Tibial artery (tissue), 4 donors: ENCODE measurements around the gene GAS7.

ENCODE experiments used
- DNase-seq, 2 donors: peaks; one replicate each; pipeline ENCODE4 v3.0.0-alpha.2; 2019
- H3K27ac ChIP-seq, 2 donors: fragments of 200-600 bp; sonication (generic) in 1 of 2; 1 replicate in 1 of 2; 2 replicates in 1 of 2; pipeline ENCODE4 v1.5.1; 2018 to 2019; ENCODE audit warnings: mild to moderate bottlenecking in 1 of 2
- H3K27me3 ChIP-seq, 2 donors: fragments of 200-600 bp; sonication (generic) in 1 of 2; one replicate each; pipeline versions ENCODE4 v1.5.1 to v1.6.0; 2016 to 2019
- H3K36me3 ChIP-seq, 3 donors: fragments of 200-600 bp; sonication (generic) in 2 of 3; one replicate each; pipeline ENCODE4 v1.5.1; 2016 to 2019; ENCODE audit warnings: mild to moderate bottlenecking in 2 of 3
- H3K4me1 ChIP-seq, 4 donors: fragments of 200-600 bp; sonication (generic) in 2 of 4; 1 replicate in 3 of 4; 2 replicates in 1 of 4; pipeline ENCODE4 v1.5.1; 2016 to 2019
- H3K4me3 ChIP-seq, 2 donors: fragments of 200-600 bp; sonication (generic) in 1 of 2; 1 replicate in 1 of 2; 2 replicates in 1 of 2; pipeline ENCODE4 v1.5.1; 2018 to 2019; ENCODE audit warnings: mild to moderate bottlenecking in 2 of 2
- H3K9me3 ChIP-seq, 3 donors: fragments of 200-600 bp; sonication (generic) in 1 of 3; one replicate each; pipeline ENCODE4 v1.5.1; 2016 to 2019
- intact Hi-C: fragments of 100-400 bp; cut with DNase I; formaldehyde crosslinking; loops from one replicate; pipeline ENCODE4 v1.15.0; 2023; ENCODE audit warnings: low total_unique reads
- TF ChIP-seq, protein P1 (sequence below), 2 experiments: fragments of 200-600 bp in 1 of 2; fragments of 450-650 bp in 1 of 2; IDR thresholded peaks; one replicate each; pipeline ENCODE4 v1.5.1; 2017 to 2019; ENCODE audit warnings: antibody characterized with exemption in 2 of 2, mild to moderate bottlenecking in 1 of 2, moderate library complexity in 1 of 2

GAS7 gene

DNA sequence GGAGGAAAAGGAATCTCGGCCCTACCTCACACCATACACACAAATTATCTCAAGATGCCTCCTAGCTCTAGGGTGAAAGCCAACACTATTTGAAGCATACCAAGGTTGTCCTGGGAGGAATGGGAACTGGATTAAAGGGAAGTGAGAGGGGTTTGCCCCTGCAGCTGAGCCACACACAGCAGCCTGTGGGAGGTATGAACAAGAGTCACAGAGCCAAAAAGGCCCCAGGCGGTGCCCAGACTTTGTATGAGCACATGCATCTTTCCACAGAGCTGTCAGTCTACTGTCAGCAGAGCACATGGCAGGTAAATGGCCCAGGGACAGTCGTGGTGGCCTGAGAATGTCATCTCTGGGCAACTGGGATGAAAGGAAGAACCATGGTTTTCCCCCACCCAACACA is 262.3 kb downstream of the GAS7 start:
- peaks cover 0 to 13% (median 5%) of the 10 kb centered on the region in 4 donors for H3K4me1 ChIP-seq
- H3K27me3 ChIP-seq: peaks cover 0 to 9% of the 10 kb centered on the region in 2 donors
- TF ChIP-seq, protein P1, sequence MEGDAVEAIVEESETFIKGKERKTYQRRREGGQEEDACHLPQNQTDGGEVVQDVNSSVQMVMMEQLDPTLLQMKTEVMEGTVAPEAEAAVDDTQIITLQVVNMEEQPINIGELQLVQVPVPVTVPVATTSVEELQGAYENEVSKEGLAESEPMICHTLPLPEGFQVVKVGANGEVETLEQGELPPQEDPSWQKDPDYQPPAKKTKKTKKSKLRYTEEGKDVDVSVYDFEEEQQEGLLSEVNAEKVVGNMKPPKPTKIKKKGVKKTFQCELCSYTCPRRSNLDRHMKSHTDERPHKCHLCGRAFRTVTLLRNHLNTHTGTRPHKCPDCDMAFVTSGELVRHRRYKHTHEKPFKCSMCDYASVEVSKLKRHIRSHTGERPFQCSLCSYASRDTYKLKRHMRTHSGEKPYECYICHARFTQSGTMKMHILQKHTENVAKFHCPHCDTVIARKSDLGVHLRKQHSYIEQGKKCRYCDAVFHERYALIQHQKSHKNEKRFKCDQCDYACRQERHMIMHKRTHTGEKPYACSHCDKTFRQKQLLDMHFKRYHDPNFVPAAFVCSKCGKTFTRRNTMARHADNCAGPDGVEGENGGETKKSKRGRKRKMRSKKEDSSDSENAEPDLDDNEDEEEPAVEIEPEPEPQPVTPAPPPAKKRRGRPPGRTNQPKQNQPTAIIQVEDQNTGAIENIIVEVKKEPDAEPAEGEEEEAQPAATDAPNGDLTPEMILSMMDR (IDR thresholded peaks at IDR 0.05): no peak
- no peak for DNase-seq
- no peak overlapping the region for H3K27ac ChIP-seq
- peaks cover 0 to 14% (median 0%) of the 10 kb centered on the region in 3 donors for H3K36me3 ChIP-seq
- peaks cover 0 to 12% (median 9%) of the 10 kb centered on the region in 3 donors for H3K9me3 ChIP-seq
- intact Hi-C loops: no loop called here
- no peak overlapping the region for H3K4me3 ChIP-seq

DNA sequence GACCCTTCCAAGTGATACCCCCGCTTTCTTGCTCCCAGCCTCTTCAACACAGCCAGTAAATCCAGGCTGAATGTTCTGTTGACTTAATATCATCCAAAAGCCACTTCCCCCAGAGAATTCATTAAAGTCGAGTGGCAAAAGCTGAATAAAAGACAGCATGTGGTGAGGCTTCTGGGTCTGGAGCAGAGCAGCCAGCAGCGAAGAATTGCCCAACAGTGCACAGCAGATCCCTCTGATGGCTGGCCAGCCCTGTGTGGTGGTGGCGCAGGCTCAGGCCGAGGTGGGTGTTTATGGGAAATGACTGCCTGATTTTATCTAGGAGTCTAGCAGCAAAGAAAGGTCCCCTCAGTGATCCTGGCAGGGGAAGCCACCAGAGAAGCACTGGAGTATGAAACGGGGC is 263.0 kb downstream of the GAS7 start:
- Histone ChIP-seq H3K4me3 (no peak overlapping the region), H3K27ac (no peak overlapping the region), H3K4me1 (peaks cover 0 to 13% (median 5%) of the 10 kb centered on the region in 4 donors), H3K27me3 (peaks cover 0 to 9% of the 10 kb centered on the region in 2 donors), H3K9me3 (peaks cover 0 to 12% (median 9%) of the 10 kb centered on the region in 3 donors), H3K36me3 (peaks cover 0 to 14% (median 0%) of the 10 kb centered on the region in 3 donors)
- peak; percentile 40 to 75 for DNase-seq
- intact Hi-C loops: no loop called here
- TF ChIP-seq, protein P1 (IDR thresholded peaks at IDR 0.05): no peak

DNA sequence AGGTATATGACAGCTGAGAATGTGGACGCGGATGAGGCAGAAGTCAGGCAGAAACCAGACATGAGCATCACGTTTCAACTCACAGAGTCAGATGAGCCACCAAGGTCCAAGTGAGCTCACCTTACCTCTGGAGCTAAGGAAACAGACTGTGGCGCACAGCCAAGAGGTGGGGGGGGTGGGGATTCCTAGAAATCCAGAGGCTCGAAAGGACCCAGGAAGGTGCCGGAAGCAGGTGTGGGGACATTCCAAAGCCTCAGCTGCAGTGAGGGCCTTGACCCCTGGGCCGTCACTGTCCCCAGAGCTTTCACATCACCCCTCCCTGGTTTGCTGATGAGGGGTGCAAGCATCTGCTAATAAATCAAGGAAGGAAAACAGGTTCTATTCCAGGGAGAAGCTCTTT is 264.1 kb downstream of the GAS7 start:
- intact Hi-C loops: no loop called here
- TF ChIP-seq, protein P1 (IDR thresholded peaks at IDR 0.05): no peak

DNA sequence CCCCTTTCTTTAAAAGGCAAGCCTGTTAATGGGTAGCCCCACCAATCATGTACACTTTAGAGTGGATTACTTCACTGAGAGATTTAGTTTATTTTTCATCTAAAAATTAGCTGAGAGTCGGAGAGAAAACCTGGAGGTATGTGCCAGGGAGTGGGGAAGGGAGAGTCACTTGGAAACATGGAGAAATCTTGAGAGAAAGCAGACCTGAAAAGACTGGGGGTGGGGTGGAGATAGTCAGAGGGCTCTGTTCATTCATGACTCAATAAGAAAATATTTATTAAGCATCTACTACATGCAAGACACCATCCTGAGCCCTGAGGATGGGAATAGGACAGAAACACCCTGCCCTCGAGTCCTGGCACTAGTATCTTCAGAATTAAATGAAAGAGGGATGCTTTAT is 265.9 kb downstream of the GAS7 start:
- TF ChIP-seq, protein P1 (IDR thresholded peaks at IDR 0.05): no peak
- no peak for DNase-seq
- intact Hi-C loops: no loop called here
- Histone ChIP-seq H3K27me3 (peaks cover 0 to 11% of the 10 kb centered on the region in 2 donors), H3K9me3 (no peaks in the 10 kb centered on the region), H3K4me1 (peaks cover 0 to 9% (median 4%) of the 10 kb centered on the region in 4 donors), H3K27ac (no peak overlapping the region), H3K4me3 (no peak overlapping the region), H3K36me3 (no peaks in the 10 kb centered on the region)

More for the DNA sequence above, 264.1 kb downstream of the GAS7 start:
- H3K36me3 ChIP-seq: peaks cover 0 to 6% (median 0%) of the 10 kb centered on the region in 3 donors
- H3K9me3 ChIP-seq: peaks cover 0 to 12% (median 9%) of the 10 kb centered on the region in 3 donors
- H3K27me3 ChIP-seq: peaks cover 0 to 9% of the 10 kb centered on the region in 2 donors
- no peak for DNase-seq
- H3K4me3 ChIP-seq: no peak overlapping the region
- H3K4me1 ChIP-seq: peaks cover 0 to 13% (median 5%) of the 10 kb centered on the region in 4 donors
- no peak overlapping the region for H3K27ac ChIP-seq

DNA sequence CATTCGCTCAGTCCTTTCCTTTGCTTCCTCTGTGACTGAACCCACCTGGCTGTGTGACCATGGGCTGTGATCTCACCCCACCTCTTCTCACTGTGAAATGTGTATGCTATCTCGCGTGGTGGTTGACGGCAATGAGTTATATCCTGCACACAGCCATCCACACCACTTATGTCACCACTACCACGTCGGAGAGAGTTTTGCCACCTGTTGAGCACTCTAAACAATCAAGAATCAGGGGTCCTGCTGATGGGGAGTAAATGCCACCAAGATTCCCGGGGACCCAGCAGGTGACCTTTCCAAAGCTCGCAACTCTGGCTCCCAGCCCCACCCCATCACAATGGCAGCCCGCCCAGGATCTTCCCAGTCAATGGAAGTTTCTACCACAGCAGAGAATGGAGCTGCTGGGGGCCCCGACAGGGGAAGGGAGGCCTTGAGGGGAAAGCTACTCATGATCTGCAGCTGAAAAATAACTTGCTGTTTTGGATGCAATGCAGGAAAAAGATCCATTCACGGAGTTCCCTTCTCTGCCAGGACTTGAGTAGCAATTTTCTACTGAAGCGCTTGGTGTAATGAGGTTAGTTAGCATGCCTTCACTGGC is 267.2 kb downstream of the GAS7 start:
- Histone ChIP-seq H3K27ac (no peak overlapping the region), H3K4me1 (no peaks in the 10 kb centered on the region), H3K36me3 (peaks cover 0 to 5% (median 0%) of the 10 kb centered on the region in 3 donors), H3K9me3 (no peaks in the 10 kb centered on the region), H3K27me3 (peaks cover 0 to 11% of the 10 kb centered on the region in 2 donors), H3K4me3 (no peak overlapping the region)
- TF ChIP-seq, protein P1 (IDR thresholded peaks at IDR 0.05): no peak
- intact Hi-C loops: no loop called here
- no peak for DNase-seq
